NCI-H2171 (cell line): Measurements from ENCODE around the gene PRKACG.
"Not testable (repeated sequence)": the region's sequence is repeated elsewhere in the genome, so short reads cannot be mapped to it uniquely, and the experiment has no call there.

Experiments
- DNase-seq: peaks from one replicate; lab custom pipeline; 2025; lab: John Stamatoyannopoulos, UW

PRKACG gene

DNA sequence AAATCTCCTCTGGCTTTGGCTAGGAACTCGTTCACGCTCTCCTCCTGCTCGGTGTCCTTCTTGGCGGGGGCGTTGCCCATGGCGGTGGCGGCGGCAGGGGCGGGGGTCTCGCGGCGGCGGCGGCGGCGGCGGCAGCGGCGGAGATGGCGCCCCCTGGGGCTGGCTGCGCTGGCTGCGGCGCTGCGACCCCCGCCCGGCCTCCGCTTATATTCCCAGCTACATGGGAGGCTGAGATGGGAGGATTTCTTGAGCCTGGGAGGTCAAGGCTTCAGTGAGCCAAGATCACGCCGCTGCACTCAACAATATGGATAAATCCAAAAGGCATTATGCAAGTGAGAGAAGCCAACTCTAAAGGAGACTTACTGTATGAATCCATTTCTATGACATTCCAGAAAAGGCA is at the start of gene PRKACG:
TSS of gene PRKACG (minus strand) at position 101 of the 400 bp plus-strand sequence. CDS start at position 80, 21 bp downstream.
- DNase-seq, result no peak

DNA sequence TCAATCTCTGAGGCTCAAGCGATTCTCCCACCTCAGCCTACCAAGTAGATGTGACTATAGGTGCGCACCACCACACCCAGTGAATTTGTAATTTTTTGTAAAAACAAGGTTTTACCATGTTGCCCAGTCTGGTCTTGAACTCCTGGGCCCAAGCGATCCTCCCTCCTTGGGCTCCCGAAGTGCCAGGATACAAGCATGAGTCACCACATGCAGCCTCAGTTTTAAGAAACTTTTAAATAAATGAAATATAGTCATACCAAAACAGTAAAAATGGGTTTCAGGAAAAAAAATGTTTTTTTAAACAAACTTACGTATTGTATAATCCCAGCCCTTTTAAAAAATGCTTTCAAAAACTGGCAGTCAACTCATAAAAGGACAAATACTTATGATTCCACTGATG is 48.3 kb upstream of the PRKACG start:
- DNase-seq, result no peak

DNA sequence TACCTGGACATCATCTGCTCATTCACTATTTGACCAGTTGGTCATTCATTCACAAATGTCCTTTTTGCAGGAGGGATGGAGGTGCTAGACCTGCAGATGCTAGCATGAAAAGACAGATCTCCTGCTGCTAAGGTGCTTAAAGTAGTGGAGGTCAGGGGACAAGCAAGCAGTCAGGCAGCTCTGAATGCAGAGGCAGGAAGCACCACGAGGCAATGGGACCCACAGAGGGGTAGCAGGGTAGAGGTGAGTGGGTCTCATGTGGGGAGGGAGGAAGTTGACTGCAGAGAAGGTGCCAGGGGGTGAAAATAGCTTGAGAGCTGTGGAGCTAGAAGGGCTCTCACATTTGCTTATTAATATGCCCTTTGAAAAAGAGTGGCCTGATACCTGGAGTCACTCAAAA is 46.9 kb upstream of the PRKACG start:
- no peak for DNase-seq

DNA sequence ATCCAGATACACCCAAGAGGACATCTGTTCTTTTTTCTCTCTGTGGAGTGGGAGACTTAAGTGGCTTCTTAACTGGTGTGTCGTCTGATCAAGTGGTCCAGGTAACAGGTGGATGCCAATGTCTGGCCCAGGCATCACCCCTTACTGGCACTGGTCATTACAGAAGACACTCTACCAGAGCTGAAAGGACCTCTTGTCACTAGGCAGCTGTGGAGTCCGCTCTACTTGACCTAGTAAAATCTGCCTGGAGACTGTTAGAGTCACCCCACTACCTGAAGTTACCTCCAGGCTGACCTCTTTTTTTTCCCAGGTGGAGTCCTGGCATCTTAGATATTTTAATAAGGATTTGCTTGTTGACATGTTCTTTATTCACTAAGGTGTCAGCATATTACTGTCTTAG is 44.2 kb upstream of the PRKACG start:
- DNase-seq, result no peak

DNA sequence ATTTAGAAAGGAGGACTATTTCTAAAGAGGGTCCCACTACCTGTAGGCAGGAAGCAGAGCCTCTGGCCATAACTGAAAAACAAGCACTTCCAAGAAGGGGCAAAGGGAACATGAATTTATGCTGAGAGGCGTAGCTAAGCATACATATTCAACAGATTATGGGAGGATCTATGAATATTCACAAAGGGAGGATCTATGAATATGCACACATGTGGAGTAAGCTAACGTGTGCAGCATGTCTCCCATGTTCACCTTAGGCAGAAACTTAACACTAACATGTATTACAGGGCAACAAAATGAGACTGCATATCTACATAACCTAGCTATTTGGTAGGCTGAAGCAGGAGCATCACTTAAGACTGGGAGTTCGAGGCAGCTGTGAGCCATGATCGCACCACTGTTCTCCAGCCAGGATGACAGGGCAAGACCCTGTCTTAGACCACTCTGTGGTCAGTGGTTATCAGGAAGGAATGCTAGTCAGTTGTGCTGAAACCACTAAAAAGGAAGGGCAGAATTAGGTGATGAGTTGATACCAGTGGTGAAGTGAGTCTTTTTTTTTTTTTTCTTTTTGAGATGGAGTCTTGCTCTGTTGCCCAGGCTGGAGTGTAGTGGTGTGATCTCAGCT is 42.4 kb upstream of the PRKACG start:
- no peak for DNase-seq

DNA sequence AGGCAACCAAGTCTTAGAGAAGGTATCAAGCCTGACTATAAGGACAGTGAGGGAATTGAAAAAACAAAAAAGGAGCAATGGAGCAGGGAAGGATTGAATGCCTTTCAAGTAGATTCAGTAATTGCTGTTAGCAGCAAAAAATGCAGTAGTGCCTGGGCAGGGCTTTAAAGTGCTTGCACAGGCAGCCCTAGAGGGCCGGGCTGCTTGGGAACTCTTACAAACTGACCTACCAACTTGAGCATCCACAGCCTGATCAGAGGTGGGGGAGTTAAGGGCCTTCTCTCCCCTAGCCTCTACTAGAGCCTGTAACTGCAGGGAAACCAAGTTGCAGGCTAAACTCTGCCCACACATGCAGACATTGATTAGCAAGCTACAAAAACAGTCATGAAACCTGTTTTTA is 41.1 kb upstream of the PRKACG start:
- DNase-seq, result no peak

DNA sequence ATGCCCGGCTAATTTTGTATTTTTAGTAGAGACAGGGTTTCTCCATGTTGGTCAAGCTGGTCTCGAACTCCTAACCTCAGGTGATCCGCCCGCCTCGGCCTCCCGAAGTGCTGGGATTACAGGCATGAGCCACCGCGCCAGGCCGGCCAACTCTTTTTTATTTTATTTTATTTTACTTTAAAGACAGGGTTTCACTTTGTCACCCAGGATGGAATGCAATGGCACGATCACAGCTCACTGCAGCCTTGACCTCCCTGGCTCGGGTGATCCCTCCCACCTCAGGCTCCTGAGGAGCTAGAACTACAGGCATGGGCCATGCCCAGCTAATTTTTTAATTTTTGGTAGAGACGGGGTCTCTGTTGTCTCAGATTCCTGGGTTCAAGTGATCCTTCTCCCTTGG is 37.0 kb upstream of the PRKACG start:
- DNase-seq, result not testable (repeated sequence)

DNA sequence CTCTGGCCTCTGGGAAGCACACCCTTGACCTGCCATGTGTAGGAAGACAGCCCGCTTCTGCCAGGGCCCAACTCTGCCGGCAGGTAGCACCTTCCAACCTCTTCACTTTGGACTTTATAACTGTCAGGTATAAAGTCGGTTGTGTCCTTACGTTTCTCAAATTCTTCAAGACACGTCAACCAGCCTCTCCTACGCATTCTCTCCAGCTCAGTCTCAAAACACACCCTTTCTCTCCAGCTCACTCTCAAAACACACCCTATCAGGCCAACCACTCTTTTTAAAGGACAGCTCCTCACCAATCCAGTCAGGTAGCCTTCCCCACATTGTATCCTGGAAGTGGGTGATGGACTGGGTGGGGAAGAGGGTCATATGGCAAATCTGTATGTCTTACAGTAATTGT is 35.2 kb upstream of the PRKACG start:
- DNase-seq, result no peak

DNA sequence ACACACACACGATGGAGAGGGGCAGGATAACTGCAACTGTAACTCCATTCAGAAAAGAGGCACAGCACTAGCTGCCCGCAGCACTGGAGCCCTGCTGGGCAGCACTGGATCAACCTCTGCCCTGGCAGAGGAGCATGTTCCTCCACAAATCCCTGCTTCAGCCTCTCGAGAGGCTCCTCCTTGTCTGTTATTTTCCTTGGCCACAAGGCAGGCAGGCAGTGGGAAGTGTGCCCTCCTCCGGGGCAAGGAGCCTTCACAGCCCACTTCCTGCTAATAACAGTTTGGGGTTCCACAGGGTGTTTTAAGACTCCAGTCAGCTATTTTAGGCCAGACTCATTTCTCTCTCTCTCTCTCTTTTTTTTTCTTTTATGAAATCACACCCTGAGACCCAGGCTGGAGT is 33.5 kb upstream of the PRKACG start:
- no peak for DNase-seq

DNA sequence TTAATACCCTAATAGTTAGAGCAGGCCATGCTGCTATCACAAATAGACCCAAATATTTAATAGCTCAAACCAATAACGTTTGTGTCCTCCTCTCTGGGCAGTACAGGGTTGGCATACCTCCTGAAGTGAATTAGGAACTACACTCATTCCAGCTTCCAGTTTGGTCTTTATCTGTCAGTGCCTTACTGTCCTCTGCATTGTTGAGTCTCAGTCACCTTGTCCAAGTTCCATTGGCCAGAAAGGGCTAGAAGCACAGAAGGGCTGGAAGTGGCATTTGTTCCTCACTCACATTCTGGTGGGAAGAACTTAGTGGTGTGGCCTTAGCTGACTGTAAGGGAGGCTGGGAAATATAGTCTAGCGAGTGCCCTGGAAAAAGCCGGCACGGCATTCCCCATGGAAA is 32.8 kb upstream of the PRKACG start:
- no peak for DNase-seq

DNA sequence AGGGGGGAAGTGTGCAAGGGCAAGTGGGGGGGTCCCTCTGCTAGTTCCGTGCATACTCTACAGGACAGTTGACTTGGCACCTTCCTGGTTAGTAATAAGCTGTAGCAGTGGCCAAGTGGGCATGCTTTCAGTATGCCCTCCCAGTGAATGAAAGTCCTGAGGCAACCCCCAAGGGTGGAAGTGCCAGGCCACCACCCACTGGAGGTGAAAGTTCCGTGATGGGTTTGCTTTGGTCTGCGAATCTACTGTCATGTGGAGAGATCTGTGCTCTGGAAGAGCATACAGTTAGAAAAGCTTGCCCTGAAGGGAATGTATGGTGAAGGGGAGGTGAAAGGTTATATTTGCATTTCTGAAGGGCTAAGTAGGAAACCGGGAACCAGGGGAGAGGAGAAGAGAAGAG is 31.9 kb upstream of the PRKACG start:
- DNase-seq, result no peak

DNA sequence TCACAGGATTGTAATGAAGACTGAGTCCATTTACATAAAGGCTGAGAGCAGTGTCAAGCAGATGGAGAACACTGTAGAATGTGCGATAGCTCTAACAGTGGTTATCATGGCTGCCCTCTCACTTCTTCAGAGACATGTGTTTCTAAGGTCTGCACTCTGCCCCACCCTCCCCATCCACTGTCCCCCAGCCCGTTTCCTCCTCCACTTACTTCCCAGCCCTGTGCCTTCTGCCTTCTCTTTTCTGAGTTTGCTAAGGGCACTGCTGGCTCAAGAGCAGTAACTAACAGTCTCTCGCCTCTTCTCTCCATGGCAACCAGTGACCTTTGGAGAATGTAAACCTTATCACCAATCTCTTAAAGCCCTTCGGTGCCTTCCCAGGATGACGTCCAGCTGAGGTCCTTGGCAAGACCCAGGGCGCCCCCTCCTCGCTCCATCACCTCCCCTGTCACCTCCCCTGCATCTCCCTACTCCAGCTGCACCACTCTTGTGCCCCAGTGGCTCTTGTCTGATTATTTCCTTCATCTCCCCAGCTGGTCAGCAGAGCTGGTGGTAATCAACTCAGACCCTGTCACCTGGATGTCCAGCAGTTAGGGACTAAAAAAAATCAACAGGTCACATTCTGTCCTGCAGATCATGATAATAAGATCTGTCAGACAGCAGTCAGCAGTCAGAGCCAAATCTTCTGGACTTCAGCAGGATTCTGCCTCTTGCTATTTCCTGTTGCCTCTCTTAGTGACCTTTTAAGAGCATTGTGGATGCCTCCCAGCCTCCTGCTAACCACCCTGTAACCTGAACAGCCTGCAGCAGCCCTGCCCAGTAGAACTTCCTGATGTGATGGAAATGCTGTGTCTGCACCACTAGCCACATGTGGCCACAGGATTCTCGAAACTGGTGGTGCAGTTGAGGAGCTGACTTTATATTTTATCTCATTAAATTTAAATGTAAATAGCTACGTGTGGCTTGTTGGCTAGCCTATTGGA is 30.6 kb upstream of the PRKACG start:
- no peak for DNase-seq

DNA sequence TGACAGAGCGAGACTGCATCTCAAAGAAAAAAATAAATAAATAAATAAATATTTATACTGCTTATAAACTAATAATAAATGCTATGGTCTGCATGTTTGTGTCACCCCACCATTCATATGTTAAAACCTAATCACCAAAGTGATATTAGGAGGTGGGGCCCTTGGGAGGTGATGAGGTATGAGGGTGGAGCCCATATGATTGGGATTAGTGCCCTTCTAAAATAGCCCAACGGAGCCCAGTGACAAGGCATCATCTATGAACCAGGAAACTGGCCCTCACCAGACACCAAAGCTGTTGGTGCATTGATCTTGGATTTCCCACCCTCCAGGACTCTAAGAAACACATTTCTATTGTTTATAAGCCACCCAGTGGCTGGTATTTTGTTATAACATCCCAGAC is 26.7 kb upstream of the PRKACG start:
- no peak for DNase-seq

DNA sequence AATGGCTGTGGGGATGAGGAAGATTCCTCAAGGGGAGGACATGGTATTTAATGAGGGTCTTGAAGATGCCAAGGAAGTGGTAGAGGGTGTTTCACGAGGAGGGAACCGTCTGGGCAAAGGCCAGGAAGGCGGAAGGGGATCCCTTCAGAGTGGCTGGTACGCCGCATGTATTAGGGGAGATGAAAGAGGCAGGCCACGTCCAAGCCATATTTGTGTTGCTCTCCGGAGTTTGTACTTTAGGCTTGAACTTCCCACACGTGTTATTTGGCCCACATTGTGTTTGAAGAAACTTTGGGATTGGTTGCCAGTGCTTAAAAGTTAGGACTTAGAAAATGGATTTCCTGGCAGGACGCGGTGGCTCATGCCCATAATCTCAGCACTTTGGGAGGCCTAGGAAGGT is 22.9 kb upstream of the PRKACG start:
- DNase-seq, result no peak

DNA sequence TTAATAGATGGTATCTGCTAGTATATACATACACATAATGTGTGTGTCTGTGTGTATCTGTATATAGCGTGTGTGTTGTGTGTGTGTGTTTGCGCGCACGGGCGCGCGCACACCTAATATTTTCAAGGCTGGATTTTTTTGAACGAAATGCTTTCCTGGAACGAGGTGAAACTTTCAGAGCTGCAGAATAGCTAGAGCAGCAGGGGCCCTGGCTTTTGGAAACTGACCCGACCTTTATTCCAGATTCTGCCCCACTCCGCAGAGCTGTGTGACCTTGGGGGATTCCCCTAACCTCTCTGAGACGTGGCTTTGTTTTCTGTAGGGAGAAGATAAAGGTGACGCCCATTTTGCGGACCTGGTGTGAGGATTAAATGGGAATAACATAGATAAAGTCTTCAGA is 22.4 kb upstream of the PRKACG start:
- no peak for DNase-seq

DNA sequence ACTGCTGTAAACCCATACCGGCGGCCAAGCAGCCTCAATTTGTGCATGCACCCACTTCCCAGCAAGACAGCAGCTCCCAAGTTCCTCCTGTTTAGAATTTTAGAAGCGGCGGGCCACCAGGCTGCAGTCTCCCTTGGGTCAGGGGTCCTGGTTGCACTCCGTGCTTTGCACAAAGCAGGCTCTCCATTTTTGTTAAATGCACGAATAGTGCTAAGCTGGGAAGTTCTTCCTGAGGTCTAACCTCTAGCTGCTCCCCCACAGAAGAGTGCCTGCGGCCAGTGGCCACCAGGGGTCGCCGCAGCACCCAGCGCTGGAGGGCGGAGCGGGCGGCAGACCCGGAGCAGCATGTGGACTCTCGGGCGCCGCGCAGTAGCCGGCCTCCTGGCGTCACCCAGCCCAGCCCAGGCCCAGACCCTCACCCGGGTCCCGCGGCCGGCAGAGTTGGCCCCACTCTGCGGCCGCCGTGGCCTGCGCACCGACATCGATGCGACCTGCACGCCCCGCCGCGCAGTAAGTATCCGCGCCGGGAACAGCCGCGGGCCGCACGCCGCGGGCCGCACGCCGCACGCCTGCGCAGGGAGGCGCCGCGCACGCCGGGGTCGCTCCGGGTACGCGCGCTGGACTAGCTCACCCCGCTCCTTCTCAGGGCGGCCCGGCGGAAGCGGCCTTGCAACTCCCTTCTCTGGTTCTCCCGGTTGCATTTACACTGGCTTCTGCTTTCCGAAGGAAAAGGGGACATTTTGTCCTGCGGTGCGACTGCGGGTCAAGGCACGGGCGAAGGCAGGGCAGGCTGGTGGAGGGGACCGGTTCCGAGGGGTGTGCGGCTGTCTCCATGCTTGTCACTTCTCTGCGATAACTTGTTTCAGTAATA is 21.8 kb upstream of the PRKACG start, which contains the start of gene FXN:
TSS of gene FXN (plus strand) at position 315 of the 871 bp plus-strand sequence. CDS start at position 346, 31 bp downstream.
- peak; percentile 57 for DNase-seq

DNA sequence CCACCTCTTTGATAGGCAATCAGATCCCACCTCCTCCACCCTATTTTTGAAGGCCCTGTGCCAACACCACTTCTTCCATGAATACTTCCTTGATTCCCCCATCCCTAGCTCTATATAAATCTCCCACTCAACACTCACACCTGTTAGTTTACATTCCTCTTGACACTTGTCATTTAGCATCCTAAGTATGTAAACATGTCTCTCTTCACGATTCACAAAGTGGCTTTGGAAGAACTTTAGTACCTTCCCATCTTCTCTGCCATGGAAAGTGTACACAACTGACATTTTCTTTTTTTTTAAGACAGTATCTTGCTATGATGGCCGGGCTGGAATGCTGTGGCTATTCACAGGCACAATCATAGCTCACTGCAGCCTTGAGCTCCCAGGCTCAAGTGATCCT is 20.2 kb upstream of the PRKACG start:
- DNase-seq, result no peak

DNA sequence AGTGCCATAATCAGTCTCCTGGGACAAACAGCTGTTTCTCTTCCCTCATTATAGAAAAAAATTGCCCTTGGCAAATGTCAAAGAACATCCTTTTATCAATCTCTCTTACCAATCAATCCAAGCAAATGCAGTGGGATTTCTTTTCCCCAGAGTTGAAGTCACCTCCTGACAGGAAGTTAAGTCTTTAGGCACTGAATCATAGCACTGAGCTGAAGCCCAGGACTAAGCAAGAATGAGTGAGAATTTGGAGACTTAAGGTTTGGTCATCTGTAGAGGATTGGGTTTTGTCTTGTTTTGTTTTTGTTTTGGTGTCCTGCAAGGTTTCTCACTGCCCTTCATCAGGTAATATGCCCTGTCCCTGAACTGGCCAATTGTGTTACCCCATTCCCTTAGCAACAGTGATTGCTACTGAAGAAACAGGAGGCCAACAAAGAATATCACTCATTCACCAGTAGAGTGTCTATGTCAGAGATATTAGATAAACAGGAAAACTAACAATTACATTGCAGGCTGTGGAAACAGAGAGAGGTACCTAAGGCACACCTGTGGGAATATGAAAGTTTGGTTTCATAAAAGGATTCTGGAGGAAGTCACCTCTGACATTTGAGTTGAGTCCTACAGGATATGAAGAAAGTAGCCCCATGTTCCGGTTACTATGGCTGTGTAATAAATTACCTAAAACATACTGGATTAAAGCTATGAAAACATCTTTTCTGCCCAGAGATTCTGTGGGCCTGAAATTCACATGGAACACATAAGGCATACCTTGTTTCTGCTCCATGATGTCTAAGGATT is 17.1 kb upstream of the PRKACG start:
- DNase-seq, result no peak

DNA sequence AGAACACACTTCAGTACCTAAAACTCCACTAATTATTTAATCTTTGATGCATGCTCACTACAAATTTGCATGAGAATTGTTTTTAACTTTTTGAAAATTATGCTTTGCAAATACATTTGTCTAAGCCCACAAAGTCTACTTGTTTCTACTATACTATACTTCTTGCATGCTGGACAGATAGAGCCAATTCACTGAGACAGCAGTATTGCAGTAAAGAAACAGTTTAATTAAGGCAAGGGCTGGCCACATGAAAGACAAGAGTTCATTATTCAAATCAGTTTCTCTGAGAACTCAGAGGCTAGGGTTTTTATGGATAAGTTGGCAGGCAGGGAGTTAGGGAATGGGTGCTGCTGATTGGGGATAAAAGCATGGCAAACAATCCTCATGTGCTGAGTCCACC is 15.6 kb upstream of the PRKACG start:
- DNase-seq, result no peak

DNA sequence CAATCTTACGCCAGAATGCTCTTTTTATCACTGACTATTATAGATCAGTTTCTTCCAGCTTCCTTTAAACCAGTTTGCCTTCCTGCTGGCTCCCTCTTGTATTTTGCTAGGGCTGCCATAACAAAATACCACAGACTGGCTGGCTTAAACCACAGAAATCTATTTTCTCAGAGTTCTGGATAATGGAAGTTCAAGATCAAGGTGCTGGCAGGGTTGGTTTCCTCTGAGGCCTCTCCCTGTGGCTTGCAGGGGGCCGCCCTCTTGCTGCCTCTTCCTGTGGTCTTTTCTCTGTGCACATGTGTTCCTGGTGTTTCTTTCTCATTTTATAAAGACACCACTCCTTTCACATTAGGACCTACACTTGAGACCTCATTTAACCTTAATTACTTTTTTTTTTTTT is 14.8 kb upstream of the PRKACG start:
- DNase-seq, result no peak

DNA sequence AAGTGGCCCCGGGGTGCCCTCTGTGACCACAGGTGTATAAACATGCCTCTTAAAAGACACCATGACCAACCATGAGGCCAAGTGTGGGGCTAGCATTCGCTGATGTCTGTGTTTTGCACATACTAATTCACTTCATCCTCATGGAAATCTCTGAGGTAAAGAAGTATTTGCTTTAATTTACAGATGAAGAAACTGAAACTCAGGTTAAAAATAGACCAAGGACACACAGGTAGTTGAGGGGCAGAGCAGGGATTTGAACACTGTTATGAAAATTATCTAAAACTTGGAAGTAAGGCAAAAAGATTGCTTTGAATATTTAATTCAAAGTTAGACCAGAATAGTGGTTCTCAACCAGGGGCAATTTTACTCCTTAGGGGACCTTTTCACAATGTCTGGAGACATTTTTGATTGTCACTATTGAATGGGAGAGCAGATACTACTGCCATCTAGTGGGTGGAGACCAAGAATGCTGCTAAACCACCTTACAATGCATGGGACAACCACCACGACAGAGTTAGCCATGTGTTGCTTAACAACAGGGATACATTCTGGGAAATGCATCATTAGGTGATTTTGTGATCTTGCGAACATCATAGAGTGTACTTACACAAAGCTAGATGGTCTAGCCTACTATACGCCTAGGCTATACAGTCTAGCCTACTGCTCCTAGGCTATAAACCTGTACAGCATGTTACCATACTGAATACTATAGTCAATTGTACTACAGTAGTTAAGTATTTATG is 13.6 kb upstream of the PRKACG start:
- peak; percentile 5 for DNase-seq
